IPS DF 6.9 (cell line): Measurements from ENCODE around the gene ZC3H8.

ENCODE experiments used
- DNase-seq: peaks from one replicate; pipeline ENCODE4 v3.0.0-alpha.2; 2013; ENCODE audit warnings: low read depth, low spot score
- H3K27ac ChIP-seq: one replicate; pipeline ENCODE4 v1.5.1; 2013; ENCODE audit warnings: low read length, control low read depth
- H3K27me3 ChIP-seq: 2 replicates; pipeline ENCODE4 v1.6.1; 2013; ENCODE audit warnings: mild to moderate bottlenecking, low read length; ENCODE audit not compliant: control insufficient read depth, insufficient read depth
- H3K36me3 ChIP-seq: 2 replicates; pipeline ENCODE4 v1.6.1; 2013; ENCODE audit warnings: low read length; ENCODE audit not compliant: control insufficient read depth, insufficient read depth
- H3K4me1 ChIP-seq: 2 replicates; pipeline ENCODE4 v1.6.1; 2013; ENCODE audit warnings: low read length; ENCODE audit not compliant: control insufficient read depth, insufficient read depth
- H3K4me3 ChIP-seq: 2 replicates; pipeline ENCODE4 v1.5.1; 2013; ENCODE audit warnings: mild to moderate bottlenecking, low read length
- H3K9me3 ChIP-seq: 2 replicates; pipeline ENCODE4 v1.6.1; 2013; ENCODE audit warnings: low read length, inconsistent platforms; ENCODE audit not compliant: control insufficient read depth, insufficient read depth
- WGBS: extraction: QIAGEN DNeasy Blood & Tissue Kit; methylation state at CpG from one replicate; pipeline ENCODE4 v1.1.7; 2013; ENCODE audit warnings: mixed read lengths, missing lambda C conversion rate; ENCODE audit not compliant: insufficient read length, insufficient coverage; 5-methylcytosine and 5-hydroxymethylcytosine counted together

The ZC3H8 gene

DNA sequence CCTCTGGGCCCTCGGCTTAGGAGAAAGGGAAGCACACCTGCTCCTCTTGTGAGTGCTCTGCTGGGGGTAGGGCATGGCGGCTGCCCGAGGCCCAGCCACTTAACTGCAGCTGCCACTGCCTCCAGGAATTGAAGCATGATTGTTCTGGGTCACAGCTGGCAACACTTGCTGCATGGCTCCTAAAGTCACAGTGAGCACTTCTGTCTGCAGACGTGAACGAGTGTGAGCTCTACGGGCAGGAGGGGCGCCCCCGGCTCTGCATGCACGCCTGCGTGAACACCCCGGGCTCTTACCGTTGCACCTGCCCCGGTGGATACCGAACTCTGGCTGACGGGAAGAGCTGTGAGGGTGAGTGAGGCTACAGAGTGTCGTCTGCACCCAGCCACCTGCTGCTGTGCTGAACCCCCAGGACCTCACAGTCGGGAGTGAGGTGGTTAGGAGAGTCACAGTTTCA is 72.2 kb downstream of the ZC3H8 start:
- no CpG with 5 or more reads among the region's 17 CpGs for WGBS
- Histone ChIP-seq H3K4me3 (no peak overlapping the region), H3K36me3 (no peaks in the 10 kb centered on the region), H3K9me3 (no peaks in the 10 kb centered on the region), H3K4me1 (peaks cover 2% of the 10 kb centered on the region; the same call in 1 of the 2 replicates), H3K27ac (no peak overlapping the region), H3K27me3 (peaks cover 4% of the 10 kb centered on the region; the same call in 1 of the 2 replicates)
- no peak for DNase-seq

GRCh38 chr2:112181571-112182290 is 73.1 kb downstream of the ZC3H8 start:
- H3K36me3 ChIP-seq, result no peaks in the 10 kb centered on the region
- H3K27me3 ChIP-seq, result peaks cover 4% of the 10 kb centered on the region; the same call in 1 of the 2 replicates
- no CpG with 5 or more reads among the region's 54 CpGs for WGBS
- no peaks in the 10 kb centered on the region for H3K9me3 ChIP-seq
- H3K4me3 ChIP-seq, result peak overlapping the region; percentile 17; the same call in 1 of the 2 replicates
- peaks cover 2% of the 10 kb centered on the region; the same call in 1 of the 2 replicates for H3K4me1 ChIP-seq
- H3K27ac ChIP-seq, result no peak overlapping the region
- DNase-seq, result peak; percentile 45

DNA sequence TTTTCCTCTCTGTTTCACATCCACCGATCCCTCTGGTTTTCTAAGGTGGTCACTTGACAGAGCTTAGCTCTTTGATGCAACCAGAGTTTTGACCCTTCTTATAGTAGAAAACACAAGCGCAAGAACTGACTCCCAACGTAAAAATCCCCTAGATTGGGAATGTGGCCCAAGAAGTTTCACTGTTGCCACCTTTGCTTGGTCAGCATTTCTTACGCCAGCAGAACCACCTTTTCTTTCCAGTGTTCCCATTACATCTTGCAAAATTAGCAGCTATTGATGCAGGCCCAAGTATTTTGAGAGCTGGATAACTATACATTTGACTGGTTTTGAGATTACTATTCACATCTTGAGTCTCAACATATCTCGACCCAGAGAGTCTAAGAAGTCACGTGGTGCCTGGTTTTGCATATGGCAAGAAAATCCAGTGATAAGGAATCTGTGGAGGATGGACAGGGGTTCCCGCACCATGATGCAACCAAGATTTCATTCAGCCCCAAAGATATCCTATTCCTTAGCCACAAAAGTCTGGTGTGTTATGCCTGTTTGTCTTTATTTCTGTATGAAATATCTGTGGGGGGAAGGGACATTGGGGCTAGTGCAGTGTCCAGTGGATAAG is 78.8 kb downstream of the ZC3H8 start:
- no CpG with 5 or more reads among the region's 7 CpGs for WGBS
- DNase-seq, result no peak
- no peak overlapping the region for H3K27ac ChIP-seq
- no peaks in the 10 kb centered on the region for H3K9me3 ChIP-seq
- no peaks in the 10 kb centered on the region for H3K36me3 ChIP-seq
- H3K27me3 ChIP-seq, result no peaks in the 10 kb centered on the region
- H3K4me3 ChIP-seq, result no peak overlapping the region
- no peaks in the 10 kb centered on the region for H3K4me1 ChIP-seq

GRCh38 chr2:112175333-112175732 is 79.5 kb downstream of the ZC3H8 start:
- WGBS, result no CpG with 5 or more reads among the region's 3 CpGs
- no peaks in the 10 kb centered on the region for H3K9me3 ChIP-seq
- H3K4me3 ChIP-seq, result no peak overlapping the region
- H3K27me3 ChIP-seq, result no peaks in the 10 kb centered on the region
- no peaks in the 10 kb centered on the region for H3K4me1 ChIP-seq
- H3K27ac ChIP-seq, result no peak overlapping the region
- no peak for DNase-seq
- no peaks in the 10 kb centered on the region for H3K36me3 ChIP-seq

- H3K9me3 ChIP-seq, result no peaks in the 10 kb centered on the region
- no peak overlapping the region for H3K4me3 ChIP-seq
- H3K36me3 ChIP-seq, result no peaks in the 10 kb centered on the region
- no CpG with 5 or more reads among the region's 4 CpGs for WGBS
- no peaks in the 10 kb centered on the region for H3K27me3 ChIP-seq
- H3K27ac ChIP-seq, result no peak overlapping the region
- DNase-seq, result no peak
- no peaks in the 10 kb centered on the region; the same call in 1 of the 2 replicates for H3K4me1 ChIP-seq
Measured at GRCh38 chr2:112174383-112174782, 80.5 kb downstream of the ZC3H8 start.

GRCh38 chr2:112173646-112174319 is 81.1 kb downstream of the ZC3H8 start:
- H3K9me3 ChIP-seq, result no peaks in the 10 kb centered on the region
- H3K27me3 ChIP-seq, result no peaks in the 10 kb centered on the region
- H3K27ac ChIP-seq, result no peak overlapping the region
- no peaks in the 10 kb centered on the region for H3K36me3 ChIP-seq
- WGBS, result no CpG with 5 or more reads among the region's 11 CpGs
- no peak overlapping the region for H3K4me3 ChIP-seq
- no peak for DNase-seq
- no peaks in the 10 kb centered on the region; the same call in 1 of the 2 replicates for H3K4me1 ChIP-seq

GRCh38 chr2:112170495-112170894 is 84.3 kb downstream of the ZC3H8 start:
- H3K4me1 ChIP-seq, result no peaks in the 10 kb centered on the region; the same call in 1 of the 2 replicates
- H3K27ac ChIP-seq, result no peak overlapping the region
- no CpG with 5 or more reads among the region's 4 CpGs for WGBS
- H3K9me3 ChIP-seq, result no peaks in the 10 kb centered on the region
- H3K36me3 ChIP-seq, result no peaks in the 10 kb centered on the region
- no peak overlapping the region for H3K4me3 ChIP-seq
- H3K27me3 ChIP-seq, result no peaks in the 10 kb centered on the region
- DNase-seq, result no peak

DNA sequence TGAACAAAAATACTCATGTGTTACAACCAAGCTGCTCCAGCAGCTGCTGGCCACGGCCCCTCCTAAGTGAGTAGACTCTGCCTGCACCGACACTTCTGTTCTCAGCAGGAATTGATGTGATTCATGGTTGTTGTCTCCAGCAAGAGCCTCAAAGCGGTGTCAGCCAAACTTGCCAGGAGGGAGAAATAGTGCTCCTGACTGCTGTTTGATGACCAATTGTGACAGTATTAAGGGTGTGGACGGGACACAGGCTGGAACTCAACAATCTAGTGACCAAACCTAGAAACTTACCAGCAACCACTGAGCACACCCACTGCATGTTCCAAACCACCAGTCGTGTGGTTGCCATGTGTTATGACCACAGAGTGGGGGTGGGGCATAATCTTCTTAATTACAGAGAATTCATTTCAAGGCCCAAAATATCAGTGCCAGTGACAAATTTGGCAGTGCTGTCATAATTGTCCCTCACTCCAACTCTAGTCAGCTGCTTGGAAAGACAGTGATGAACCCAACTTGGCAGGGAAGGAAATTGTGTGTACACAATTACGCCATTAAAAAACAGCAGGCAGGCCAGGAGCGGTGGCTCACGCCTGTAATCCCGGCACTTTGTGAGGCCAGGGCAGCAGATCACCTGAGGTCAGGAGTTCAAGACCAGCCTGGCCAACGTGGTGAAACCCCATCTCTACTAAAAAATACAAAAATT is 86.3 kb downstream of the ZC3H8 start:
- Histone ChIP-seq H3K4me1 (no peaks in the 10 kb centered on the region; the same call in 1 of the 2 replicates), H3K9me3 (no peaks in the 10 kb centered on the region), H3K36me3 (no peaks in the 10 kb centered on the region), H3K27ac (no peak overlapping the region), H3K27me3 (no peaks in the 10 kb centered on the region), H3K4me3 (no peak overlapping the region)
- no peak for DNase-seq
- WGBS, result no CpG with 5 or more reads among the region's 10 CpGs

DNA sequence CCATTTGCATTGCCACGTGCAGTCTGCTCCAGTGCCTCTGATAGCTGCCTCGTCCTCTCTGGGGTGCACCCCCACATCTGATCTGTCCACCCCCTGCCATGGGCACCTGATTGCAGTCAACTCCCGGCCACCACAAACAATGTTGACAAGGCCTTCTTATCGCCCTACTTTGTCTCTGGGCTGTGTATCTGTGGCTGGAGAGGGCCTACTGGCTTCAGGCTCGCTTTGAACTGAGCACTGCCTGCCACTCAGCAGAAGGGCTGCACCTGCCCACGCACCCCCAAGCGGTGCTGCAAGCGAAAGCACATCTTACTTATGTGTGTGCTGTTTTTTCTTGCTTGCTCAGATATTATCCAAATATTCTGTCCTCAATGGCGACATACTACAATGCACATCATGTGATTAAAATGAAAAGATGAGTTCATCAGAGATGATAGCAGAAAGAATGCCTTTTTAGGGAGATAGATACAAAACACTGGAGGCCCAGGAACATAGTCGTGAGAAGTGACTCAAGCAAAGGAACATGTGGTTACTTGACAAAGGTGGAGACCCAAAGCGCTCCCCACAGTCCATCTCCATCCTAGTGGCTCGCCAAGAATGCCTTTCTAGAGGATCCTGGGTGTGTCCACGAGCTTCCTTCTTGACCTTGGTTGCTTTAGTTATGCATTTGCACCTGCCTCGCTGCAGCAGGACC is 87.9 kb downstream of the ZC3H8 start:
- Histone ChIP-seq H3K4me1 (no peaks in the 10 kb centered on the region; the same call in 1 of the 2 replicates), H3K9me3 (no peaks in the 10 kb centered on the region), H3K27ac (no peak overlapping the region), H3K27me3 (no peaks in the 10 kb centered on the region), H3K36me3 (no peaks in the 10 kb centered on the region), H3K4me3 (no peak overlapping the region)
- DNase-seq, result no peak
- WGBS, result no CpG with 5 or more reads among the region's 14 CpGs
